Kidney tubule cell (primary cell): Measurements from ENCODE around the gene NPC1.
"Not testable (repeated sequence)": the region's sequence is repeated elsewhere in the genome, so short reads cannot be mapped to it uniquely, and the experiment has no call there.

Experiments used
- DNase-seq: peaks from one replicate; pipeline ENCODE4 v3.0.0-alpha.2; 2018; ENCODE audit warnings: low spot score

The NPC1 gene

GRCh38 chr18:23609390-23610023 lies 23.2 kb upstream of the NPC1 start:
- peak; percentile 38 for DNase-seq

GRCh38 chr18:23608211-23608610 lies 21.9 kb upstream of the NPC1 start:
- DNase-seq, result no peak

- no peak for DNase-seq
These were observed 19.6 kb upstream of the NPC1 start for GRCh38 chr18:23605941-23606340.

- no peak for DNase-seq
These were observed 13.5 kb upstream of the NPC1 start for GRCh38 chr18:23599809-23600208.

- no peak for DNase-seq
These were observed 9.9 kb upstream of the NPC1 start for GRCh38 chr18:23596183-23596582.

- DNase-seq, result no peak
These were observed 9.3 kb upstream of the NPC1 start for GRCh38 chr18:23595591-23595990.

- peak; percentile 96 for DNase-seq
These were observed 7.4 kb upstream of the NPC1 start for GRCh38 chr18:23593720-23594119.

- peak; percentile 44 for DNase-seq
These were observed 6.6 kb upstream of the NPC1 start for GRCh38 chr18:23592911-23593310.

GRCh38 chr18:23591011-23591410 lies 4.7 kb upstream of the NPC1 start:
- DNase-seq, result peak; percentile 41

- no peak for DNase-seq
These were observed 2.7 kb upstream of the NPC1 start for GRCh38 chr18:23588836-23589560.

GRCh38 chr18:23587220-23587642 lies 925 bp upstream of the NPC1 start:
- DNase-seq, result no peak

- DNase-seq, result no peak
These were observed 433 bp downstream of the NPC1 start for GRCh38 chr18:23585897-23586248.

GRCh38 chr18:23585007-23585871 lies 1.1 kb downstream of the NPC1 start:
- DNase-seq, result peak; percentile 76

GRCh38 chr18:23584019-23584983 lies 2.0 kb downstream of the NPC1 start:
- no peak for DNase-seq

GRCh38 chr18:23583071-23583865 lies 3.0 kb downstream of the NPC1 start:
- no peak for DNase-seq

- DNase-seq, result peak; percentile 40
These were observed 5.5 kb downstream of the NPC1 start for GRCh38 chr18:23580677-23581367.

- no peak for DNase-seq
These were observed 7.2 kb downstream of the NPC1 start for GRCh38 chr18:23578891-23579653.

- no peak for DNase-seq
These were observed 8.1 kb downstream of the NPC1 start for GRCh38 chr18:23578067-23578701.

- DNase-seq, result not testable (repeated sequence)
These were observed 8.8 kb downstream of the NPC1 start for GRCh38 chr18:23577521-23577920.
